ENCODE measurements around the gene CRYL1. TPM values are rescaled to one million over a fixed set of nuclear protein-coding genes. Genes with fewer than 3 reads are reported as not detected.

The CRYL1 gene
- polyA plus RNA-seq, 1 of the 3 experiments (the other 2 are of a cell fraction) = 34.8 TPM

DNA sequence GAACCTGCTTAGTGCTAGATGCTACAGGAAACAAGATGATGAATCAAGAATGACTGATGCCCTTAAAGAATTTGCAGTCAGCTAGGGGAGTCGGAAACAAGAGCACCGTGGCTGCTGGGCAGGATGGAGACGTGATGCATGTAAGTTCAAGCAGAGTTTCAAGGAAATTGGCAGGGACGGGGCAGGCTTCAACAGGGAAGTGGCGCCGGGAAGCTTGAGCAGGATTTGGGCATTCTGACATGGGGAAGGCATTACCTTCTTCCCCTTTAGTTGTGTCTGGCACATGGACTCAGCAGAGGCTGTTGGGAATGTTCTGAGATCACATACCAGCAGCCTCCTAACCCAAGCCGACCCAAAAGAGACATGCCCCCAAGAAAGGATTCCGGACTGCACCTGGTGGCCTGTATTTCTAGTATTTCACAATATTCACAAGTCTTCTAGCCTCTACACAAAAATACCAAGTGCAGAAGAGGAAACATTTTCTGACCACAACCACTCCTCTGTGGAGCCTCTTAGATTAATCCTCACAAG is 138.2 kb downstream of the CRYL1 start:
- TF ChIP-seq FOXJ3 (CRISPR knock-in tag; IDR thresholded peaks at IDR 0.05) (no peak), JUND (IDR thresholded peaks at IDR 0.05) (no peak), RAD21 (IDR thresholded peaks at IDR 0.05; ENCODE audit: low read length) (no peak), GATA2 (CRISPR knock-in tag; IDR thresholded peaks at IDR 0.05) (no peak), TCF12 (IDR thresholded peaks at IDR 0.05) (no peak), GABPA (IDR thresholded peaks at IDR 0.05; ENCODE audit: low read depth) (no peak), SIN3A (IDR thresholded peaks at IDR 0.05; ENCODE audit: borderline replicate concordance, low read depth, low read length) (no peak), EP300 (IDR thresholded peaks at IDR 0.05; ENCODE audit: borderline replicate concordance in 1 of 2, low read depth in 1 of 2, low read length in 1 of 2) (no peak), TAF1 (IDR thresholded peaks at IDR 0.05; ENCODE audit: borderline replicate concordance, low read depth, low read length) (no peak), NRF1 (IDR thresholded peaks at IDR 0.05; ENCODE audit: low read depth, low read length) (no peak), CHD2 (IDR thresholded peaks at IDR 0.05; ENCODE audit: low read length, partially characterized antibody) (no peak)
- TF ChIP-seq, protein P1, sequence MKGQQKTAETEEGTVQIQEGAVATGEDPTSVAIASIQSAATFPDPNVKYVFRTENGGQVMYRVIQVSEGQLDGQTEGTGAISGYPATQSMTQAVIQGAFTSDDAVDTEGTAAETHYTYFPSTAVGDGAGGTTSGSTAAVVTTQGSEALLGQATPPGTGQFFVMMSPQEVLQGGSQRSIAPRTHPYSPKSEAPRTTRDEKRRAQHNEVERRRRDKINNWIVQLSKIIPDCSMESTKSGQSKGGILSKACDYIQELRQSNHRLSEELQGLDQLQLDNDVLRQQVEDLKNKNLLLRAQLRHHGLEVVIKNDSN (IDR thresholded peaks at IDR 0.05; ENCODE audit: borderline replicate concordance, low read depth) = no peak
- TF ChIP-seq, protein P2, sequence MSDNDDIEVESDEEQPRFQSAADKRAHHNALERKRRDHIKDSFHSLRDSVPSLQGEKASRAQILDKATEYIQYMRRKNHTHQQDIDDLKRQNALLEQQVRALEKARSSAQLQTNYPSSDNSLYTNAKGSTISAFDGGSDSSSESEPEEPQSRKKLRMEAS (IDR thresholded peaks at IDR 0.05; ENCODE audit: low read depth) = no peak
- TF ChIP-seq, protein P3, sequence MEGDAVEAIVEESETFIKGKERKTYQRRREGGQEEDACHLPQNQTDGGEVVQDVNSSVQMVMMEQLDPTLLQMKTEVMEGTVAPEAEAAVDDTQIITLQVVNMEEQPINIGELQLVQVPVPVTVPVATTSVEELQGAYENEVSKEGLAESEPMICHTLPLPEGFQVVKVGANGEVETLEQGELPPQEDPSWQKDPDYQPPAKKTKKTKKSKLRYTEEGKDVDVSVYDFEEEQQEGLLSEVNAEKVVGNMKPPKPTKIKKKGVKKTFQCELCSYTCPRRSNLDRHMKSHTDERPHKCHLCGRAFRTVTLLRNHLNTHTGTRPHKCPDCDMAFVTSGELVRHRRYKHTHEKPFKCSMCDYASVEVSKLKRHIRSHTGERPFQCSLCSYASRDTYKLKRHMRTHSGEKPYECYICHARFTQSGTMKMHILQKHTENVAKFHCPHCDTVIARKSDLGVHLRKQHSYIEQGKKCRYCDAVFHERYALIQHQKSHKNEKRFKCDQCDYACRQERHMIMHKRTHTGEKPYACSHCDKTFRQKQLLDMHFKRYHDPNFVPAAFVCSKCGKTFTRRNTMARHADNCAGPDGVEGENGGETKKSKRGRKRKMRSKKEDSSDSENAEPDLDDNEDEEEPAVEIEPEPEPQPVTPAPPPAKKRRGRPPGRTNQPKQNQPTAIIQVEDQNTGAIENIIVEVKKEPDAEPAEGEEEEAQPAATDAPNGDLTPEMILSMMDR (IDR thresholded peaks at IDR 0.05) = no peak
- TF ChIP-seq, protein P4, sequence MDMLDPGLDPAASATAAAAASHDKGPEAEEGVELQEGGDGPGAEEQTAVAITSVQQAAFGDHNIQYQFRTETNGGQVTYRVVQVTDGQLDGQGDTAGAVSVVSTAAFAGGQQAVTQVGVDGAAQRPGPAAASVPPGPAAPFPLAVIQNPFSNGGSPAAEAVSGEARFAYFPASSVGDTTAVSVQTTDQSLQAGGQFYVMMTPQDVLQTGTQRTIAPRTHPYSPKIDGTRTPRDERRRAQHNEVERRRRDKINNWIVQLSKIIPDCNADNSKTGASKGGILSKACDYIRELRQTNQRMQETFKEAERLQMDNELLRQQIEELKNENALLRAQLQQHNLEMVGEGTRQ (IDR thresholded peaks at IDR 0.05; ENCODE audit: borderline replicate concordance, low read depth, low read length) = no peak
- TF ChIP-seq, protein P5, sequence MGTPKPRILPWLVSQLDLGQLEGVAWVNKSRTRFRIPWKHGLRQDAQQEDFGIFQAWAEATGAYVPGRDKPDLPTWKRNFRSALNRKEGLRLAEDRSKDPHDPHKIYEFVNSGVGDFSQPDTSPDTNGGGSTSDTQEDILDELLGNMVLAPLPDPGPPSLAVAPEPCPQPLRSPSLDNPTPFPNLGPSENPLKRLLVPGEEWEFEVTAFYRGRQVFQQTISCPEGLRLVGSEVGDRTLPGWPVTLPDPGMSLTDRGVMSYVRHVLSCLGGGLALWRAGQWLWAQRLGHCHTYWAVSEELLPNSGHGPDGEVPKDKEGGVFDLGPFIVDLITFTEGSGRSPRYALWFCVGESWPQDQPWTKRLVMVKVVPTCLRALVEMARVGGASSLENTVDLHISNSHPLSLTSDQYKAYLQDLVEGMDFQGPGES (IDR thresholded peaks at IDR 0.05; ENCODE audit: low read depth, low read length) = no peak
- TF ChIP-seq, protein P6, sequence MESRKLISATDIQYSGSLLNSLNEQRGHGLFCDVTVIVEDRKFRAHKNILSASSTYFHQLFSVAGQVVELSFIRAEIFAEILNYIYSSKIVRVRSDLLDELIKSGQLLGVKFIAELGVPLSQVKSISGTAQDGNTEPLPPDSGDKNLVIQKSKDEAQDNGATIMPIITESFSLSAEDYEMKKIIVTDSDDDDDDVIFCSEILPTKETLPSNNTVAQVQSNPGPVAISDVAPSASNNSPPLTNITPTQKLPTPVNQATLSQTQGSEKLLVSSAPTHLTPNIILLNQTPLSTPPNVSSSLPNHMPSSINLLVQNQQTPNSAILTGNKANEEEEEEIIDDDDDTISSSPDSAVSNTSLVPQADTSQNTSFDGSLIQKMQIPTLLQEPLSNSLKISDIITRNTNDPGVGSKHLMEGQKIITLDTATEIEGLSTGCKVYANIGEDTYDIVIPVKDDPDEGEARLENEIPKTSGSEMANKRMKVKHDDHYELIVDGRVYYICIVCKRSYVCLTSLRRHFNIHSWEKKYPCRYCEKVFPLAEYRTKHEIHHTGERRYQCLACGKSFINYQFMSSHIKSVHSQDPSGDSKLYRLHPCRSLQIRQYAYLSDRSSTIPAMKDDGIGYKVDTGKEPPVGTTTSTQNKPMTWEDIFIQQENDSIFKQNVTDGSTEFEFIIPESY (IDR thresholded peaks at IDR 0.05; ENCODE audit: borderline replicate concordance, low read depth) = no peak
- ChIA-PET CTCF (interaction anchor here (1.3 kb wide), 1 partner anchor 9 kb away, joined by 3 read pairs; no protein-coding TSS in a partner anchor), POLR2A (no interaction called here)
- H3K9me2 ChIP-seq = no peaks in the 10 kb centered on the region
- peak overlapping the region; percentile 65 for H2AFZ ChIP-seq (ENCODE audit: low read depth)
- no peak overlapping the region for H3K27ac ChIP-seq (ENCODE audit: low read depth in 2 of 2, low read length in 1 of 2)
- no peak for DNase-seq
- H4K20me1 ChIP-seq (ENCODE audit: insufficient read depth) = no peaks in the 10 kb centered on the region
- H3K9me3 ChIP-seq = no peaks in the 10 kb centered on the region
- no peaks in the 10 kb centered on the region for H3F3A ChIP-seq (replicated peaks; ENCODE audit: insufficient read depth)
- H3K4me2 ChIP-seq = no peak overlapping the region
- no peaks in the 10 kb centered on the region for H3K36me3 ChIP-seq (replicated peaks in 1 of 2; ENCODE audit: control insufficient read depth in 1 of 2, insufficient read depth in 2 of 2, low read length in 1 of 2)
- H3K9ac ChIP-seq = no peak overlapping the region
- no peaks in the 10 kb centered on the region for H3K79me2 ChIP-seq (ENCODE audit: insufficient read depth)
- WGBS (ENCODE audit: low lambda C conversion rate) = 37% methylated on average over 8 of the region's 8 CpGs
- no peaks in the 10 kb centered on the region for H3K4me1 ChIP-seq (ENCODE audit: control insufficient read depth in 1 of 2, insufficient read depth in 2 of 2, low read depth in 1 of 2, low read length in 1 of 2)
- H3K4me3 ChIP-seq (ENCODE audit: low read depth in 2 of 2, low read length in 1 of 2) = no peak overlapping the region
- H3K27me3 ChIP-seq (ENCODE audit: insufficient read depth) = peaks cover 3% of the 10 kb centered on the region; the same call in 1 of the 2 replicates

All from SK-N-SH (cell line).